Parathyroid adenoma (tissue), 2 donors: Measurements from ENCODE around the gene LMTK3.
"Not testable (repeated sequence)": the region's sequence is repeated elsewhere in the genome, so short reads cannot be mapped to it uniquely, and the experiment has no call there.

ENCODE experiments used
- H2AFZ ChIP-seq: fragments of 300-600 bp; sonication (generic); one replicate; pipeline ENCODE4 v1.7.0; 2017; ENCODE audit warnings: antibody characterized with exemption, mild to moderate bottlenecking
- H3K27ac ChIP-seq: fragments of 300-600 bp; sonication (generic); one replicate; pipeline ENCODE4 v1.7.0; 2017
- H3K27me3 ChIP-seq: fragments of 300-600 bp; sonication (generic); one replicate; pipeline ENCODE4 v1.7.0; 2017; ENCODE audit warnings: low read length; ENCODE audit not compliant: control insufficient read depth, insufficient read depth
- H3K36me3 ChIP-seq: fragments of 300-600 bp; sonication (generic); one replicate; pipeline ENCODE4 v1.7.0; 2017; ENCODE audit warnings: low read length; ENCODE audit not compliant: control insufficient read depth, insufficient read depth
- H3K4me1 ChIP-seq: fragments of 300-600 bp; sonication (generic); one replicate; pipeline ENCODE4 v1.7.0; 2017; ENCODE audit warnings: control low read depth
- H3K4me2 ChIP-seq: fragments of 300-600 bp; sonication (generic); one replicate; pipeline ENCODE4 v1.7.0; 2017; ENCODE audit warnings: low read length
- H3K4me3 ChIP-seq: fragments of 300-600 bp; sonication (generic); one replicate; pipeline ENCODE4 v1.7.0; 2017; ENCODE audit warnings: low read depth, low read length
- H3K79me2 ChIP-seq: fragments of 300-600 bp; sonication (generic); one replicate; pipeline ENCODE4 v1.7.0; 2017; ENCODE audit warnings: control low read depth
- H3K9ac ChIP-seq: fragments of 300-600 bp; sonication (generic); one replicate; pipeline ENCODE4 v1.7.0; 2017; ENCODE audit warnings: mild to moderate bottlenecking
- H3K9me3 ChIP-seq: fragments of 300-600 bp; sonication (generic); one replicate; pipeline ENCODE4 v1.7.0; 2017; ENCODE audit warnings: low read length; ENCODE audit not compliant: control insufficient read depth
- CTCF ChIP-seq: fragments of 300-600 bp; sonication (generic); IDR thresholded peaks from one replicate; pipeline ENCODE4 v1.7.0; 2017; ENCODE audit warnings: antibody characterized with exemption, mild to moderate bottlenecking
- donor health status: primary hyperparathyroidism.

The LMTK3 gene

GRCh38 chr19:48520134-48520533, 8.5 kb upstream of the LMTK3 start:
- H3K4me2 ChIP-seq: no peak overlapping the region
- no peak for TF ChIP-seq CTCF
- H3K4me3 ChIP-seq: no peak overlapping the region
- no peaks in the 10 kb centered on the region for H3K79me2 ChIP-seq
- no peak overlapping the region for H2AFZ ChIP-seq
- no peak overlapping the region for H3K27ac ChIP-seq
- no peaks in the 10 kb centered on the region for H3K27me3 ChIP-seq
- no peaks in the 10 kb centered on the region for H3K36me3 ChIP-seq
- no peak overlapping the region for H3K9ac ChIP-seq
- no peaks in the 10 kb centered on the region for H3K4me1 ChIP-seq
- no peaks in the 10 kb centered on the region for H3K9me3 ChIP-seq

- H3K79me2 ChIP-seq, H3K27me3 ChIP-seq, H2AFZ ChIP-seq, H3K9me3 ChIP-seq, H3K27ac ChIP-seq, H3K36me3 ChIP-seq, H3K4me3 ChIP-seq, H3K4me2 ChIP-seq, H3K4me1 ChIP-seq, H3K9ac ChIP-seq: not testable (repeated sequence)
These were observed 7.8 kb upstream of the LMTK3 start for GRCh38 chr19:48519426-48519825.

- Histone ChIP-seq H3K4me2 (no peak overlapping the region), H3K27me3 (no peaks in the 10 kb centered on the region), H3K4me3 (no peak overlapping the region), H3K9ac (no peak overlapping the region), H3K79me2 (no peaks in the 10 kb centered on the region), H3K9me3 (no peaks in the 10 kb centered on the region), H3K4me1 (no peaks in the 10 kb centered on the region), H3K36me3 (no peaks in the 10 kb centered on the region), H2AFZ (no peak overlapping the region), H3K27ac (no peak overlapping the region)
- TF ChIP-seq CTCF: no peak
These were observed 6.6 kb upstream of the LMTK3 start for GRCh38 chr19:48518207-48518606.

- H3K4me1 ChIP-seq: peaks cover 6% of the 10 kb centered on the region
- no peaks in the 10 kb centered on the region for H3K36me3 ChIP-seq
- H3K9me3 ChIP-seq: no peaks in the 10 kb centered on the region
- no peak for TF ChIP-seq CTCF
- H3K79me2 ChIP-seq: no peaks in the 10 kb centered on the region
- no peak overlapping the region for H3K4me3 ChIP-seq
- H3K27ac ChIP-seq: no peak overlapping the region
- H3K4me2 ChIP-seq: no peak overlapping the region
- no peaks in the 10 kb centered on the region for H3K27me3 ChIP-seq
- H2AFZ ChIP-seq: no peak overlapping the region
- no peak overlapping the region for H3K9ac ChIP-seq
These were observed 4.9 kb upstream of the LMTK3 start for GRCh38 chr19:48516536-48516935.

GRCh38 chr19:48514123-48514458, 2.5 kb upstream of the LMTK3 start:
- peak overlapping the region; percentile 75 for H3K4me3 ChIP-seq
- H3K36me3 ChIP-seq: no peaks in the 10 kb centered on the region
- peak overlapping the region; percentile 99 for H3K4me2 ChIP-seq
- peaks cover 11% of the 10 kb centered on the region for H3K4me1 ChIP-seq
- H3K27ac ChIP-seq: no peak overlapping the region
- peak overlapping the region; percentile 100 for H2AFZ ChIP-seq
- H3K79me2 ChIP-seq: no peaks in the 10 kb centered on the region
- H3K27me3 ChIP-seq: no peaks in the 10 kb centered on the region
- no peaks in the 10 kb centered on the region for H3K9me3 ChIP-seq
- no peak for TF ChIP-seq CTCF
- H3K9ac ChIP-seq: no peak overlapping the region
